ENCODE results near the gene ARID4B. TPM values are rescaled to one million over a fixed set of nuclear protein-coding genes. Genes with fewer than 3 reads are reported as not detected.
"Not testable (repeated sequence)": the region's sequence is repeated elsewhere in the genome, so short reads cannot be mapped to it uniquely, and the experiment has no call there.

Gene ARID4B, protein sequence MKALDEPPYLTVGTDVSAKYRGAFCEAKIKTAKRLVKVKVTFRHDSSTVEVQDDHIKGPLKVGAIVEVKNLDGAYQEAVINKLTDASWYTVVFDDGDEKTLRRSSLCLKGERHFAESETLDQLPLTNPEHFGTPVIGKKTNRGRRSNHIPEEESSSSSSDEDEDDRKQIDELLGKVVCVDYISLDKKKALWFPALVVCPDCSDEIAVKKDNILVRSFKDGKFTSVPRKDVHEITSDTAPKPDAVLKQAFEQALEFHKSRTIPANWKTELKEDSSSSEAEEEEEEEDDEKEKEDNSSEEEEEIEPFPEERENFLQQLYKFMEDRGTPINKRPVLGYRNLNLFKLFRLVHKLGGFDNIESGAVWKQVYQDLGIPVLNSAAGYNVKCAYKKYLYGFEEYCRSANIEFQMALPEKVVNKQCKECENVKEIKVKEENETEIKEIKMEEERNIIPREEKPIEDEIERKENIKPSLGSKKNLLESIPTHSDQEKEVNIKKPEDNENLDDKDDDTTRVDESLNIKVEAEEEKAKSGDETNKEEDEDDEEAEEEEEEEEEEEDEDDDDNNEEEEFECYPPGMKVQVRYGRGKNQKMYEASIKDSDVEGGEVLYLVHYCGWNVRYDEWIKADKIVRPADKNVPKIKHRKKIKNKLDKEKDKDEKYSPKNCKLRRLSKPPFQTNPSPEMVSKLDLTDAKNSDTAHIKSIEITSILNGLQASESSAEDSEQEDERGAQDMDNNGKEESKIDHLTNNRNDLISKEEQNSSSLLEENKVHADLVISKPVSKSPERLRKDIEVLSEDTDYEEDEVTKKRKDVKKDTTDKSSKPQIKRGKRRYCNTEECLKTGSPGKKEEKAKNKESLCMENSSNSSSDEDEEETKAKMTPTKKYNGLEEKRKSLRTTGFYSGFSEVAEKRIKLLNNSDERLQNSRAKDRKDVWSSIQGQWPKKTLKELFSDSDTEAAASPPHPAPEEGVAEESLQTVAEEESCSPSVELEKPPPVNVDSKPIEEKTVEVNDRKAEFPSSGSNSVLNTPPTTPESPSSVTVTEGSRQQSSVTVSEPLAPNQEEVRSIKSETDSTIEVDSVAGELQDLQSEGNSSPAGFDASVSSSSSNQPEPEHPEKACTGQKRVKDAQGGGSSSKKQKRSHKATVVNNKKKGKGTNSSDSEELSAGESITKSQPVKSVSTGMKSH (N-terminal part only)
- 10 to 100 TPM; 41.3 to 44.8 TPM for total RNA-seq

DNA sequence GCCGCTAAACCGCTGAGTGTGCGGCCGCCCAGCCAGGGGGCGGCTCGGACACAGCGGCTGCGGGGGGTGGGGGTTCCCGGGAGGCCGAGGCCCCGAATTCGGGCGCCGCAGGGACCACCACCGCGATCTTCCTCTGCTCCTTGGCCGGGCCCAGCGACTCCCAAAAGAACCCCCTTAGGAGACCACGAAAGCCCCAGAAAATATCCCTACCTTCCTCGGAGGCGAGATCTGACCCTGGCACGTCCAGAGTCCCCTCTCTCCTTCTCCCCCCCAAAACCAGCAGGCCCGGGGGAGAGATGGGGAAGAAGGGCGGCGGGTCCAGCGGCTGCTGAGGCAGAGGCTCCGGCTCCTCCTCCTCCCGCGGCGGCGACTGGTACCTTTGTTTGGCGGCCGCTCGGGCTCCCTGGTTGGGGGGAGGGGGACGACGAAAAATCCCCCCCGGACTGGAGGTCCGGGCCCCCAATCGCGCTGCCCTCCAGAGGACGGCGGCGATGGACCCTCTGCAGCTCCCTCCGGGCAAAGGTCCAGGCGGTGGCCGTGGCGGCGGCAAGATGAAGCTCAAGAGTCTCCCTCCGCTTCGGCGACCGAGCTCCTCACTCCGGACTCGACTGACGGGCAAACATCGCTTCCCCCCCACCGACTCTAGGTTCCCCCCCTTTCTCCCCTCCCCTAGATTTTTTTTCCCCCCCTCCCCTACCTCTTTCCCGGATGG, at the start of gene ARID4B:
Gene ARID4B (minus strand): TSS at position 621 of the 712 bp plus-strand sequence. CDS start 1,260 bp downstream, outside the sequence.
- POLR2A ChIA-PET = interaction anchor here (0.9 to 1.6 kb wide), 4 partner anchors 14 to 167 kb away, joined by 3 to 5 read pairs (median 4); no protein-coding TSS in a partner anchor
- no peaks in the 10 kb centered on the region for H3K27me3 Mint-ChIP-seq
- peaks cover 43% of the 10 kb centered on the region for H3K4me1 Mint-ChIP-seq (ENCODE audit: low read depth)
- H3K27ac Mint-ChIP-seq = peak within 1 kb of the TSS; percentile 94
- no peak for DNase-seq
- no peaks in the 10 kb centered on the region for H3K9me3 Mint-ChIP-seq
- CTCF ChIA-PET = interaction anchor here (1.0 to 2.1 kb wide), 4 partner anchors 13 to 177 kb away, joined by 3 to 10 read pairs (median 4); no protein-coding TSS in a partner anchor
- H3K4me3 Mint-ChIP-seq = peak within 1 kb of the TSS; percentile 95
- intact Hi-C loops (cut with micrococcal nuclease) = loop anchor here (1.0 to 5.0 kb wide), 20 partner anchors 10 to 955 kb away; partner anchors contain the start of genes B3GALNT2, COA6, LYST and RBM34
- H3K36me3 Mint-ChIP-seq = peaks cover 19% of the 10 kb centered on the region

GRCh38 chr1:235375919-235376605, 48.1 kb upstream of the ARID4B start:
- Mint-ChIP-seq H3K36me3 (peaks cover 11% of the 10 kb centered on the region), H3K4me3 (no peak overlapping the region), H3K4me1 (ENCODE audit: low read depth) (peaks cover 6% of the 10 kb centered on the region), H3K9me3 (peaks cover 2% of the 10 kb centered on the region), H3K27ac (no peak overlapping the region), H3K27me3 (no peaks in the 10 kb centered on the region)
- no peak for DNase-seq
- CTCF ChIA-PET = no interaction called here
- POLR2A ChIA-PET = no interaction called here
- intact Hi-C loops (cut with micrococcal nuclease) = no loop called here

- H3K36me3 Mint-ChIP-seq = peaks cover 5% of the 10 kb centered on the region
- H3K9me3 Mint-ChIP-seq = no peaks in the 10 kb centered on the region
- ChIA-PET POLR2A (no interaction called here), CTCF (no interaction called here)
- DNase-seq = no peak
- intact Hi-C loops (cut with micrococcal nuclease) = no loop called here
- no peak overlapping the region for H3K27ac Mint-ChIP-seq
- no peak overlapping the region for H3K4me3 Mint-ChIP-seq
- H3K27me3 Mint-ChIP-seq = no peaks in the 10 kb centered on the region
- peaks cover 31% of the 10 kb centered on the region for H3K4me1 Mint-ChIP-seq (ENCODE audit: low read depth)
These were observed 41.8 kb upstream of the ARID4B start for GRCh38 chr1:235369802-235370201.

- ChIA-PET CTCF (interaction anchor here (3.8 kb wide), 1 partner anchor 48 kb away, joined by 21 read pairs; no protein-coding TSS in a partner anchor), POLR2A (no interaction called here)
- no peak for DNase-seq
- H3K9me3 Mint-ChIP-seq = no peaks in the 10 kb centered on the region
- peaks cover 3% of the 10 kb centered on the region for H3K36me3 Mint-ChIP-seq
- no peaks in the 10 kb centered on the region for H3K27me3 Mint-ChIP-seq
- H3K4me1 Mint-ChIP-seq (ENCODE audit: low read depth) = peaks cover 29% of the 10 kb centered on the region
- H3K4me3 Mint-ChIP-seq = peak overlapping the region; percentile 97
- intact Hi-C loops (cut with micrococcal nuclease) = no loop called here
- H3K27ac Mint-ChIP-seq = no peak overlapping the region
These were observed 40.4 kb upstream of the ARID4B start for GRCh38 chr1:235368428-235368827.

DNA sequence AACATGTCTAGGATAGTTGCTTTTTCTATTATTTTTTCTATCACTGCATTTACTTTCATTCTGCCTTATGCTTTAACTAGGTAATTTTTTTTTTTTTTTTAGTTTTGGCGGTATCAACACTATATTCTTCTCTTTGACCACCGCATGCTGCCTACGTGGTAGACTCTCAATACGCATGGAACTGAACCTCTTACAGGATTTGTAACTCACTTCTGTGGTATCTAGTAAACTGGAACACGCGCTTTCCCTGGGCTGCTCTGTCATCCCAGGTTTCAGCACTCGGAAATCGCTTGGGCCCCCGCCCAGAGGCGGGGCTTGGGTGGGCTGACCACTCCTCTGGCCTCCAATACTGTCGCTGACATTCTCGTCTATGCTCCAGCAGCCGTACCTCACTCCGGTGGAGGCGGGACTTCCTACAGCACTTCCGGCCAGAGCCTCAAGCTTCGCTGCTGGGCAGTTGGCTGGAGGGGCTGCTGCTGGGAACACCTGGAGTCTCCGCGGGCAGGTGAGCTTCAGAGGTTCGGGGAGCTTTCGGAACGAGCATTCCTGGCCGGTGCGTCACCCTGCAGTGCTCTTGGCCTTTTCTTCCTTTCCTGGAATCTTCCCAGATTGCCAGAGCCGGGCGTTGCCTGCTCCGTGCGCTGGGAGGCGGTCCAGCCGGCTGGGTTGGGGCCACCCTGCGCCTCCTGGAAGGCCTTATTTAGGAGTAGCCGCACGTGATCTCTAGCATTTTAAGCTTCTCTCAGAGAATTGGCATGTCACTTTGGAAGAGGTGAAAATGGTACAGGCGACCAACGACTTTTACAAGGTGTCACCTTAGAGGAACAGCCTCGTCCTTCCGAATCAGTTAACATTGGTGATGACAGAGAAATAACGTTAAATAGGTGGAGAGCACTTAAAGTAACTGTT, 39.3 kb upstream of the ARID4B start, which contains the start of gene TBCE:
Gene TBCE (plus strand): TSS at position 428 of the 909 bp plus-strand sequence. CDS start 12,623 bp downstream, outside the sequence.
- POLR2A ChIA-PET = interaction anchor here (0.7 to 1.5 kb wide), 4 partner anchors 36 to 62 kb away, joined by 3 to 4 read pairs (median 3); partner anchors contain the start of gene GGPS1
- peaks cover 28% of the 10 kb centered on the region for H3K4me1 Mint-ChIP-seq (ENCODE audit: low read depth)
- H3K36me3 Mint-ChIP-seq = peaks cover 3% of the 10 kb centered on the region
- H3K27ac Mint-ChIP-seq = peak within 1 kb of the TSS; percentile 76
- H3K27me3 Mint-ChIP-seq = no peaks in the 10 kb centered on the region
- H3K9me3 Mint-ChIP-seq = no peaks in the 10 kb centered on the region
- DNase-seq = peak; percentile 95
- intact Hi-C loops (cut with micrococcal nuclease) = loop anchor here (1.0 to 2.0 kb wide), 4 partner anchors 39 to 206 kb away; partner anchors contain the start of genes ARID4B, GGPS1 and RBM34
- CTCF ChIA-PET = interaction anchor here (0.9 to 3.8 kb wide), 3 partner anchors 11 to 121 kb away, joined by 3 to 21 read pairs (median 4); no protein-coding TSS in a partner anchor
- H3K4me3 Mint-ChIP-seq = peak within 1 kb of the TSS; percentile 97

DNA sequence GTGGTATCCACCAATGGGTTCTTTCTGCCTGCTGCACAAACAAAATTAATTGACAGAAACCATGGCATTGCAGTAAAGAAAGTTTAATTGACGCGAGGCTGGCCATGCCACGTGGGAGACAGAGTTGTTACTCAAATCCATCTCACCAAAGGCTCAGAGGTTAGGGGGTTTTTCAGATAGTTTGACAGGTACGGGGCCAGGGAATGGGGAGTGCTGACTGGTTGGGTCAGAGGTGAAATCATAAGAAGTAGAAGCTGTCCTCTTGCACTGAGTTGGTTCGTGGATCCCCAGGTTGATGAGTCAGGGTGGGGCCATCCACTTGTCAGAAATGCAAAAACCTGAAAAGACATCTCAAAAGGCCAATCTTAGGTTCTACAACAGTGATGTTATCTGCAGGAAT, 38.3 kb upstream of the ARID4B start:
- Mint-ChIP-seq H3K27me3 (no peaks in the 10 kb centered on the region), H3K27ac (peak overlapping the region; percentile 76), H3K9me3 (no peaks in the 10 kb centered on the region), H3K4me1 (ENCODE audit: low read depth) (peaks cover 28% of the 10 kb centered on the region), H3K36me3 (peaks cover 3% of the 10 kb centered on the region), H3K4me3 (peak overlapping the region; percentile 97)
- ChIA-PET CTCF (interaction anchor here (0.6 to 3.8 kb wide), 3 partner anchors 12 to 213 kb away, joined by 3 to 21 read pairs (median 4); no protein-coding TSS in a partner anchor), POLR2A (interaction anchor here (1.3 to 1.5 kb wide), 3 partner anchors 35 to 40 kb away, joined by 3 to 4 read pairs (median 3); partner anchors contain the start of gene GGPS1)
- DNase-seq = peak; percentile 73
- intact Hi-C loops (cut with micrococcal nuclease) = loop anchor here (2.0 kb wide), 1 partner anchor 49 kb away; no protein-coding TSS in a partner anchor

DNA sequence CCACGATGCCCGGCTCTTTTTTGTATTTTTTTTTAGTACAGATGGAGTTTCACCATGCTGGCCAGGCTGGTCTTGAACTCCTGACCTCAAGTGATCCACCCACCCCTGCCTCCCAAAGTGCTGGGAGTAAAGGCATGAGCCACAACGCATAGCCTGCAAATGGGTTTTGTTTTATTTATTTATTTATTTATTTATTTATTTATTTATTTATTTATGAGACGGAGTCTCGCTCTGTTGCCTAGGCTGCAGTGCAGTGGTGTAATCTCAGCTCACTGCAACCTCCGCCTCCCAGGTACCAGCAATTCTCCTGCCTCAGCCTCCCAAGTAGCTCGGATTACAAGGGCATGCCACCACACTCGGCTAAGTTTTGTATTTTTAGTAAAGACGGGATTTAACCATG, 36.2 kb upstream of the ARID4B start:
- H3K4me3 Mint-ChIP-seq; H3K36me3 Mint-ChIP-seq; H3K9me3 Mint-ChIP-seq; DNase-seq; CTCF ChIA-PET; H3K27me3 Mint-ChIP-seq; intact Hi-C loops (cut with micrococcal nuclease); H3K27ac Mint-ChIP-seq; POLR2A ChIA-PET: not testable (repeated sequence)
- H3K4me1 Mint-ChIP-seq (ENCODE audit: low read depth) = peaks cover 25% of the 10 kb centered on the region

- Mint-ChIP-seq H3K36me3 (no peaks in the 10 kb centered on the region), H3K4me3 (no peak overlapping the region), H3K4me1 (ENCODE audit: low read depth) (no peaks in the 10 kb centered on the region), H3K9me3 (no peaks in the 10 kb centered on the region), H3K27me3 (no peaks in the 10 kb centered on the region), H3K27ac (no peak overlapping the region)
- DNase-seq = no peak
- POLR2A ChIA-PET = no interaction called here
- intact Hi-C loops (cut with micrococcal nuclease) = no loop called here
- CTCF ChIA-PET = interaction anchor here (0.8 kb wide), 1 partner anchor 58 kb away, joined by 4 read pairs; no protein-coding TSS in a partner anchor
These were observed 30.9 kb upstream of the ARID4B start for GRCh38 chr1:235358899-235359298.

DNA sequence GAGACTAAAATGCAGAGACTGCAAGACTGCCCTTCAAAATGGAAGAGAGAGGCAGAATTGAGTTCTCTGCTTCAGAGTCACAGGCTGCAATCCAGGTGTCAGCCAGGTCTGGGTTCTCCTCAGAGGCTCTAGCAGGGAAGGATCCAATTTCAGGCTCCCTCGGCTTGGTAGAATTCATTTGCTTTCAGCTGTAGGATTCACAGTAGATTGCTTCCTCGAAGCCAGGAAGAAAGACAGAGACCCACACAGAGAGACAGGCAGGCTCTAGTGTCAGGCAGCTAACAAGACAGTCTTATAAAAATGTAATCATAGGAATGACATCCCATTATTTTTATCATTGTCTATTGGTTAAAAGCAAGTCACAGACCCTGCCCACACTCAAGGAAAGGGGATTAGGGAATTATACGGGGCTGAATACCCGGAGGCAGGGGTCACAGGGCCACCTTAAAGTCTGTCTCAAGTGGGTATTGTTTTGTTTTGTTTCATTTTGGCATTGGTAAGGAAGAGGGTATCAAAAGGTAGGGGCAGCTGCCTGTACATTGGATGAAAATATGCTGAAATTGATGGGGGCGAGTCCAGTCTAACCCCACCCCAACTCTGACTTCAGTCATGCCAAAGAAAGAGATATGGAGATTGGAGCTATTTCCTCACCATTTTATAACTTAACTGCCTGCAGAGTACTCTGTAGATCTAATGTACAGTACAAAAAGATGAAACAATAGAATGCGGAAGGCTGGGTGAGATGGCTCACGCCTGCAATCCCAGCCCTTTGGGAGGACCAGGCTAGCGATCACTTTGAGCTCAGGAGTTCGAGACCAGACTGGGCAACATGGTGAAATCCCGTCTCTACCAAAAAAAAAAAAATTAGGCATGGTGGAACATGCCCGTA, 29.8 kb upstream of the ARID4B start:
- intact Hi-C loops (cut with micrococcal nuclease) = no loop called here
- POLR2A ChIA-PET = no interaction called here
- CTCF ChIA-PET = interaction anchor here (0.7 kb wide), 1 partner anchor 86 kb away, joined by 3 read pairs; no protein-coding TSS in a partner anchor
- H3K4me3 Mint-ChIP-seq = no peak overlapping the region
- H3K4me1 Mint-ChIP-seq (ENCODE audit: low read depth) = no peaks in the 10 kb centered on the region
- H3K27me3 Mint-ChIP-seq = no peaks in the 10 kb centered on the region
- H3K9me3 Mint-ChIP-seq = no peaks in the 10 kb centered on the region
- DNase-seq = no peak
- H3K27ac Mint-ChIP-seq = no peak overlapping the region
- H3K36me3 Mint-ChIP-seq = no peaks in the 10 kb centered on the region

Measured in activated CD4-positive, alpha-beta memory T cell treated with anti-CD3 and anti-CD28 coated beads for 36 hours (primary cell).